Activated CD8-positive, alpha-beta memory T cell treated with anti-CD3 and anti-CD28 coated beads for 1 hour (primary cell): ENCODE data around the gene IGFBP6.

Source experiments
- DNase-seq, 2 donors: peaks; one replicate each; pipeline ENCODE4 v3.0.0-alpha.2; 2020; ENCODE audit warnings: low read depth in 1 of 2; ENCODE audit errors: extremely low read depth in 1 of 2

The IGFBP6 gene

DNA sequence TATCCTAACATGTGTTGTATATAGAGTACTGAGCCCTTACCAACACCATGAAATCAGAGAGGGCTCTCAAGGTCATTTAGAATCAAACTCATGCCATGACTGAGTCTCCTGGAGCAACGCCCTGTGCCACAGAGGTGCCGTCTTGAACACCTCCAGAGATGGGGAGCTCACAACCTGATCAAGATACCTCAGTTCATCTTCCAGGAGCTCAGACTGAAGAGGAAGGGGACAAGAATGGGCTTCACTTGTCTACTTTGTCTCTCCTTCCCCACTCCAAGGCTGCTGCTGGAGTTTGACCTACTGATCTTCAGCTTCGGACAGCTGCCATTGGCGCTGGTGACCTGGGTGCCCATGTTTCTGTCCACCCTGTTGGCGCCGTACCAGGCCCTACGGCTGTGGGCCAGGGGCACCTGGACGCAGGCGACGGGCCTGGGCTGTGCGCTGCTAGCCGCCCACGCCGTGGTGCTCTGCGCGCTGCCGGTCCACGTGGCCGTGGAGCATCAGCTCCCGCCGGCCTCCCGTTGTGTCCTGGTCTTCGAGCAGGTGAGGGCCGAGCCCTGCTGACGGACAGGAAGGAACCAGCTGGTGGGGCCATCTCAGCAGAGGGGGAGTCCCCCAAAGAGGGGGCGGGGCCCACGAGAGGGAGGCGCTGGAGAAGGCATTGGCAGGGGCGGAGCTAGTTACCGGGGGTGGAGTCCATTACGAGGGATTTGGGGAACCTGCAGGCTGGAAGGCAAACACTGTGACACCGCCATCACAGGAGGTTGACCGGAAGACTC, 17.8 kb downstream of the IGFBP6 start:
- no peak for DNase-seq

DNA sequence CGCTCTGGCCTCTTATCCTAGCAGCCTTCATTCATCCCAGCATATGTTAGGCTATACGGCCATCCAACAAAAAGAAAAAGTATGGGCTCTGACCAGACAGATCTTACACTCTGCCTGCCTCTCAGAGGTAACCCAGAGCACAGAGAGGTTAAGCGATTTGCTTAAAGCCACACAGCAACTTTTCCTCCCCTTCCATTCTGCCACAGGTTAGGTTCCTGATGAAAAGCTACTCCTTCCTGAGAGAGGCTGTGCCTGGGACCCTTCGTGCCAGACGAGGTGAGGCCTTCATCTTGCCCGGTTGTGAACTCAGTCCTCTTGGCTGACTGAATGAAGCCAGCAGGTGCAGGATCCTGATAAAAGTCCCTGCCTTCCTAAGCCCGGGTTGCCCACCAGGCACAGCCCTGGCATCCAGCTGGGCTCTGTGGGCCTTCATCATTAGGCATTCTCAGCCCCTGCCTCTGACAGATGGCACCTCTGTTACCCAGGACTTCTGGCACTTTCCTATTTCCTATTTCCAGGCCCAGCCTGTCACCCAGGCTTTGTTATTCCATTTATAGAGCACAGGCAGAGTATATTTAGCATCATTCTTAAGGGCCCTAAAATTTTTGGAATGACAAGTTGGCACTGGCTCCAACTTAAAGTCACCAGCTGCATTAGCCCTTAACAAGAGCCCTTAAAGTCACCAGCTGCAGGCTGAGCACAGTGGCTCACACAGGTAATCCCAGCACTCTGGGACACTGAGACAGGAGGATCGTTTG, 18.6 kb downstream of the IGFBP6 start:
- DNase-seq: no peak

DNA sequence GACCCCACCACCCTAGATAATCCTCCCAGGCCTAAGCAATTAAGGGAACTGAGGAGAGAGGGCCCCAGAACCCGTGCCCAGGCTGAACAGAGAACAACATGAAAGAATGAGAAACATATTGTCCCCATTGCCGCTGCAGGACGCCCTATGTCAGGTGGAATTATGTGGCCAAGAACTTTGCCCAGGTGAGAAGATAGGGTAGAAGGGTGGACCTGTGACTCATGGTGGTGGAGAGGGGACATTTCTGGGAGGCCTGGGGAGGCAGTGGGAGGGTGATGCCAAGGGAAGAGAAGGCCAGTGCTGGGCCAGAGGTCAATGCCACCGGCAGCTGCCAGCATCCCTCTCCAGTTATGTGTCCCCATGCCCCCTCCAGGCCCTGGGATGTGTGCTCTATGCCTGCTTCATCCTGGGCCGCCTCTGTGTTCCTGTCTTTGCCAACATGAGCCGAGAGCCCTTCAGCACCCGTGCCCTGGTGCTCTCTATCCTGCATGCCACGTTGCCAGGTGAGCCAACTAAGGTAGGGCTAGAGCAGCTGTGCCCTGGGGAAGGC, 21.4 kb downstream of the IGFBP6 start:
- no peak for DNase-seq

- no peak for DNase-seq
These were observed 23.4 kb downstream of the IGFBP6 start for GRCh38 chr12:53120685-53121525.

GRCh38 chr12:53122961-53123468, 25.5 kb downstream of the IGFBP6 start:
- DNase-seq: no peak

DNA sequence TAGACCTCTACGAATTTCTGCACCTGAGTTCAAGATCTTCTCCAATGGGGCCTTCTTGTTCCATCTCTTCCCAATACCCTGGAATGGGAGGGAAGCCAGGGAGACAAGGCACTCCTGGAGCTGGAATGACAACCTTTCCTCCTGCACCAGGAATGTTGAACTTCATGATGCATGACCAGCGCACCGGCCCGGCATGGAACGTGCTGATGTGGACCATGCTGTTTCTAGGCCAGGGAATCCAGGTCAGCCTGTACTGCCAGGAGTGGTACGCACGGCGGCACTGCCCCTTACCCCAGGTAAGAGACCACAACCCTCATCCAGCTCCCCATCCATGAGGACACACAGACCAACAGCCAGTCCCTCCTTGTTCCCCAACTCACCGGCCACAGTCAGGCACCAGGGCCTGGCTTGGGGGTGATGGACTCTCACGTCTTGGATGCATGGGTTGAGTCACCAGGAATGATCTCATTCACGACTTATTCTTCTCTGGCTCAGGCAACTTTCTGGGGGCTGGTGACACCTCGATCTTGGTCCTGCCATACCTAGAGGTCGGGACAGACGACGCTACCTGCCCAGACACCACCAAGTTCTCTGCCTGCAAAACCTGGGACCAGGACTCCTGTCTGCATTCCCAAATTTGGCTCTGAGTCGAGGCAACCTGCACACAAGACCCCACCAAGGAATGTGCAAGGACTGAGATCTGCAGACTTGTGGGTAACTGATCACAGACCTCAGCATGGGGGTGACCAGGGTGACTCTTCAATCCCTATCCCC, 26.3 kb downstream of the IGFBP6 start:
- DNase-seq: no peak

DNA sequence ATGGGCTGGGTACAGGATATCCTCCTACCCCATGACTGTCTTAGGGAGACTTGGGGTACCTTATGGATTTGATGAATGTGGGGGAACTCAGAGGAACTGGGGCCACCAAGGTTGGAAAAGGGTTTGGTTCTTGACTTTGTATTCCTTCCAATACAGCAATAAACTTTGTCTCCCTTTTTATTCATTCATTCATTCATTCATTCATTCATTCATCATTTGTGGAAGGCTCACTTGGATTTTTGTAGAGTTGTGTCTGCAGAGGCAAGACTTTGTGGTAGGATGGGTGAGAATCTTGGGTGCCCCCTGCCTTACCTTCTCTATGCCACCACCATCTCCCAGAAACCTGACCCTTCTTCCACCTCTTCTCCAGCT, 26.9 kb downstream of the IGFBP6 start:
- DNase-seq: no peak

DNA sequence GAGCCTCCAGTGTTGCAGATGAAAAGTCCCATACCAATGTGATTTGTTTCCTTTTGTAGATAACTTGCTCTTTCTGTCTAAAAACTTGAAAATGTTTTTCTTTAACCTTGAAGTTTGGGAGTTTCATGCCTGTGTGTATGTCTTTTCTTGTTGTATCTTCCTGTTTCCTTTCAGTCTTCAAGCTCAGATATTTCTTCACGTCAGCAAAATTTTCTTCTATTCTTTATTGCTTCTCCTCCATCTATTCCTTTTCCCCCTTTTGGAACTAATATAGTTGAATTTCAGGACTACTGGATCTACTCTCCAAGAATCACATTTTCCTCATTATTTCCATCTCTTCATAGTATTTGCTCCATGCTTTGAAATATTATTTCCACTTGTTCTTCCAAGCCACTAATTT, 29.7 kb downstream of the IGFBP6 start:
- DNase-seq: no peak

GRCh38 chr12:53128780-53129569, 31.5 kb downstream of the IGFBP6 start:
- DNase-seq: no peak

DNA sequence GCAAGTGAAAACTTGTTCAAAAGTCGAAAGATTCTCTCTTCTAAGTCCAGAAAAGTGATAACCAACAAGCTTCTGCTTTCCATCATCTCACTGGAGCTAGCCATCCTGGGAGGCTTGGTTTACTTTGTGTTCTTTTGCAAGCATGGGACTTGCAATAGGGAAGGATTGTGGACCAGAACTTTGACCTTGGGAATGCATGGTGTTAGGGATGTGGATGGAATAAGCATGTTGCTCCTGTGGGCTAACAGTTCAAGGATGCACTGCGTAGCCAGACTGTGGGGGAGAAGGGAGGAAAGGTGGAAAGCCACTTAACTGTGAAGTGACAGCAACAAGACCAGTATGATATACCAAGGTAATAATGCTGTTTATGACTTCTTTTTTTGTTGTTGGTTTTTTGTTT, 34.4 kb downstream of the IGFBP6 start:
- DNase-seq: no peak

- no peak for DNase-seq
These were observed 36.3 kb downstream of the IGFBP6 start for GRCh38 chr12:53133722-53134121.

DNA sequence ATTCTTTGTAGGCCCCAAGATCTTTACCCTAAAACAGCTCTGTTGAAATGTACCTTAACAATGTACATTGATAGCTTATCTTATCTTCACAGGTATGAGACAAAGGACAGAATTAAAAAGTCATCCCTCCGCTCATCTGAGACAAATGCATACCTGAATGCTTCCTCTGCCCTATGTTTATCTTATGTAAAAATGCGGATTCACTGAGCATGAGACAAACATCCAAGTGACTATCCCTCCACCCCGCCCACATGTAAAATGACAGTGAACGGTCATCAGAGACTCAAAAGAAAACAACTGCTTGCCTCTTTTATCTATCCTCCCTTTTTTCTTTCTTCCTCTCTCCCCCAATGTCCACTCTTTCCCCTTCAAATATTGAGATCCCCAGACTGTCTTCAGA, 45.9 kb downstream of the IGFBP6 start:
- DNase-seq: no peak

- DNase-seq: no peak
These were observed 48.2 kb downstream of the IGFBP6 start for GRCh38 chr12:53145383-53146260.

DNA sequence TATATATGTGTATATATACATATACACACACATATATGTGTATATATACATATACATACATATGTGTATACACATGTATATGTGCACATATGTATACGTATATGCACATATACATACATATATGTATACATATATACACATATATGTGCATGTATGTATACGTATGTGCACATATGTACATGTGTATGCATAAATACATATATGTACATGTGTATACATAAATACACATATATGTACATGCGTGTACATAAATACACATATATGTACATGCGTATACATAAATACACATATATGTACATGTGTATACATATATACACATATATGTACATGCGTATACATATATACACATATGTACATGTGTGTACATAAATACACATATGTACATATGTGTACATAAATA, 49.7 kb downstream of the IGFBP6 start:
- DNase-seq: no peak

DNA sequence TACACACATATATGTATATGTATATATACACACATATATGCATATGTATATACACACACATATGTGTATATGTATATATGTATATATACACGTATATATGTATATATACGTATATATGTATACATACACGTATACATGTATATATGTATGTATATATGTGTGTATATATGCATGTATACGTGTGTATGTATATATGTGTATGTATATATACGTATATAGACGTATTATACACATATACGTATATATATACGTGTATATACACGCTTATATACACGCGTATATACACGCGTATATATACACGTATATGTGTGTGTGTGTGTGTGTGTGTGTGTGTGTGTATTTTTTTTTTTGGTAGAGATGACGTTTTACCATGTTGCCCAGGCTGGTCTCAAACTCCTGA, 50.2 kb downstream of the IGFBP6 start:
- no peak for DNase-seq

- DNase-seq: no peak
These were observed 53.6 kb downstream of the IGFBP6 start for GRCh38 chr12:53151039-53151438.
